Measurements from ENCODE around the gene SLC8A1.

- TF ChIP-seq CTCF (IDR thresholded peaks at IDR 0.05) (no peak), POLR2A (IDR thresholded peaks at IDR 0.05) (no peak)
Observed at GRCh38 chr2:40359811-40360210, 92.1 kb downstream of the SLC8A1 start.
